Panc1 (cell line): ENCODE measurements around the gene AP3S1.
"Not testable (repeated sequence)": the region's sequence is repeated elsewhere in the genome, so short reads cannot be mapped to it uniquely, and the experiment has no call there.

Source experiments
- POLR2AphosphoS5 ChIP-seq: IDR thresholded peaks from 2 replicates; pipeline ENCODE4 v1.6.1; 2012; ENCODE audit warnings: mild to moderate bottlenecking, low read depth, low read length, moderate library complexity
- SIN3A ChIP-seq: IDR thresholded peaks from 2 replicates; pipeline ENCODE4 v1.6.1; 2012; ENCODE audit warnings: low read depth, mild to moderate bottlenecking, low read length, moderate library complexity, borderline replicate concordance; ENCODE audit not compliant: insufficient read depth
- TCF7L2 ChIP-seq: IDR thresholded peaks from 2 replicates; pipeline ENCODE4 v1.6.1; 2011; ENCODE audit warnings: mild to moderate bottlenecking, low read depth, low read length, inconsistent platforms
- TF ChIP-seq, protein P1 (sequence below): fragments of 450-650 bp; IDR thresholded peaks from 2 replicates; pipeline ENCODE4 v1.5.1; 2017; ENCODE audit warnings: mild to moderate bottlenecking
- TF ChIP-seq, protein P2 (sequence below), 2 experiments: IDR thresholded peaks; 2 replicates each; pipeline ENCODE4 v1.6.1; 2011 to 2012; ENCODE audit warnings: low read depth in 2 of 2, control low read depth in 1 of 2, low read length in 1 of 2, mild to moderate bottlenecking in 1 of 2, moderate library complexity in 1 of 2; ENCODE audit not compliant: insufficient read depth in 1 of 2

DNA sequence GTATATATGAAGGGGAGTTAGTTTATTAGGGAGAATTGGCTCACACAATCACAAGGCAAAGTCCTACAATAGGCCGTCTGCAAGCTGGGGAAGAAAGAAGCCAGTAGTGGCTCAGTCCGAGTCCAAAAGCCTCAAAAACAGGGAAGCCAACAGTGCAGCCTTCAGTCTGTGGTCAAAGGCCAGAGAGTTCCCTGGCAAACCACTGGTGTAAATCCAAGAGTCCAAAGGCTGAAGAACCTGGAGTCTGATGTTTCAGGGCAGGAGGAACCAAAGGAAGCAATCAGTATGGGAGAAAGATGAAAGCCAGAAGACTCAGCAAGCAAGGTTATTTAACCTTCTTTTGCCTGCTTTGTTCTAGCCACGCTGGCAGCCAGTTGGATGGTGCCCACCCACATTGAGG is 43.5 kb downstream of the AP3S1 start:
- TF ChIP-seq, protein P1, sequence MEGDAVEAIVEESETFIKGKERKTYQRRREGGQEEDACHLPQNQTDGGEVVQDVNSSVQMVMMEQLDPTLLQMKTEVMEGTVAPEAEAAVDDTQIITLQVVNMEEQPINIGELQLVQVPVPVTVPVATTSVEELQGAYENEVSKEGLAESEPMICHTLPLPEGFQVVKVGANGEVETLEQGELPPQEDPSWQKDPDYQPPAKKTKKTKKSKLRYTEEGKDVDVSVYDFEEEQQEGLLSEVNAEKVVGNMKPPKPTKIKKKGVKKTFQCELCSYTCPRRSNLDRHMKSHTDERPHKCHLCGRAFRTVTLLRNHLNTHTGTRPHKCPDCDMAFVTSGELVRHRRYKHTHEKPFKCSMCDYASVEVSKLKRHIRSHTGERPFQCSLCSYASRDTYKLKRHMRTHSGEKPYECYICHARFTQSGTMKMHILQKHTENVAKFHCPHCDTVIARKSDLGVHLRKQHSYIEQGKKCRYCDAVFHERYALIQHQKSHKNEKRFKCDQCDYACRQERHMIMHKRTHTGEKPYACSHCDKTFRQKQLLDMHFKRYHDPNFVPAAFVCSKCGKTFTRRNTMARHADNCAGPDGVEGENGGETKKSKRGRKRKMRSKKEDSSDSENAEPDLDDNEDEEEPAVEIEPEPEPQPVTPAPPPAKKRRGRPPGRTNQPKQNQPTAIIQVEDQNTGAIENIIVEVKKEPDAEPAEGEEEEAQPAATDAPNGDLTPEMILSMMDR, result not testable (repeated sequence)
- TF ChIP-seq, protein P2, sequence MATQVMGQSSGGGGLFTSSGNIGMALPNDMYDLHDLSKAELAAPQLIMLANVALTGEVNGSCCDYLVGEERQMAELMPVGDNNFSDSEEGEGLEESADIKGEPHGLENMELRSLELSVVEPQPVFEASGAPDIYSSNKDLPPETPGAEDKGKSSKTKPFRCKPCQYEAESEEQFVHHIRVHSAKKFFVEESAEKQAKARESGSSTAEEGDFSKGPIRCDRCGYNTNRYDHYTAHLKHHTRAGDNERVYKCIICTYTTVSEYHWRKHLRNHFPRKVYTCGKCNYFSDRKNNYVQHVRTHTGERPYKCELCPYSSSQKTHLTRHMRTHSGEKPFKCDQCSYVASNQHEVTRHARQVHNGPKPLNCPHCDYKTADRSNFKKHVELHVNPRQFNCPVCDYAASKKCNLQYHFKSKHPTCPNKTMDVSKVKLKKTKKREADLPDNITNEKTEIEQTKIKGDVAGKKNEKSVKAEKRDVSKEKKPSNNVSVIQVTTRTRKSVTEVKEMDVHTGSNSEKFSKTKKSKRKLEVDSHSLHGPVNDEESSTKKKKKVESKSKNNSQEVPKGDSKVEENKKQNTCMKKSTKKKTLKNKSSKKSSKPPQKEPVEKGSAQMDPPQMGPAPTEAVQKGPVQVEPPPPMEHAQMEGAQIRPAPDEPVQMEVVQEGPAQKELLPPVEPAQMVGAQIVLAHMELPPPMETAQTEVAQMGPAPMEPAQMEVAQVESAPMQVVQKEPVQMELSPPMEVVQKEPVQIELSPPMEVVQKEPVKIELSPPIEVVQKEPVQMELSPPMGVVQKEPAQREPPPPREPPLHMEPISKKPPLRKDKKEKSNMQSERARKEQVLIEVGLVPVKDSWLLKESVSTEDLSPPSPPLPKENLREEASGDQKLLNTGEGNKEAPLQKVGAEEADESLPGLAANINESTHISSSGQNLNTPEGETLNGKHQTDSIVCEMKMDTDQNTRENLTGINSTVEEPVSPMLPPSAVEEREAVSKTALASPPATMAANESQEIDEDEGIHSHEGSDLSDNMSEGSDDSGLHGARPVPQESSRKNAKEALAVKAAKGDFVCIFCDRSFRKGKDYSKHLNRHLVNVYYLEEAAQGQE (IDR thresholded peaks at IDR 0.05; ENCODE audit: insufficient read depth in 1 of 2, low read depth in 2 of 2, low read length in 1 of 2), result not testable (repeated sequence)
- not testable (repeated sequence) for TF ChIP-seq POLR2AphosphoS5, SIN3A, TCF7L2
